ENCODE data around the gene EEF1E1.

Gene EEF1E1

GRCh38 chr6:8061736-8062135 is 40.6 kb downstream of the EEF1E1 start:
- POLR2A ChIA-PET, result no interaction called here
- no peak for TF ChIP-seq CTCF (IDR thresholded peaks at IDR 0.05; ENCODE audit: insufficient read depth, low read length, missing control alignments)
- DNase-seq (ENCODE audit: low read depth, low spot score), result no peak
- CTCF ChIA-PET, result no interaction called here
- no peak overlapping the region for H3K4me3 ChIP-seq (ENCODE audit: low read depth, low read length)

- DNase-seq (ENCODE audit: low read depth, low spot score), result no peak
- POLR2A ChIA-PET, result no interaction called here
- CTCF ChIA-PET, result interaction anchor here (0.8 to 5.8 kb wide), 16 partner anchors 9 to 785 kb away, joined by 3 to 211 read pairs (median 7); partner anchors contain the start of genes BMP6 and SNRNP48
- H3K4me3 ChIP-seq (ENCODE audit: low read depth, low read length), result no peak overlapping the region
- no peak for TF ChIP-seq CTCF (IDR thresholded peaks at IDR 0.05; ENCODE audit: insufficient read depth, low read length, missing control alignments)
These were observed 42.0 kb downstream of the EEF1E1 start for GRCh38 chr6:8060346-8060745.

- ChIA-PET POLR2A (interaction anchor here (0.7 kb wide), 1 partner anchor 336 kb away, joined by 3 read pairs; no protein-coding TSS in a partner anchor), CTCF (interaction anchor here (0.7 to 5.8 kb wide), 39 partner anchors 9 to 784 kb away, joined by 3 to 211 read pairs (median 4); partner anchors contain the start of genes BMP6, SNRNP48 and TXNDC5)
- H3K4me3 ChIP-seq (ENCODE audit: low read depth, low read length), result no peak overlapping the region
- DNase-seq (ENCODE audit: low read depth, low spot score), result no peak
- no peak for TF ChIP-seq CTCF (IDR thresholded peaks at IDR 0.05; ENCODE audit: insufficient read depth, low read length, missing control alignments)
These were observed 43.2 kb downstream of the EEF1E1 start for GRCh38 chr6:8059129-8059528.

DNA sequence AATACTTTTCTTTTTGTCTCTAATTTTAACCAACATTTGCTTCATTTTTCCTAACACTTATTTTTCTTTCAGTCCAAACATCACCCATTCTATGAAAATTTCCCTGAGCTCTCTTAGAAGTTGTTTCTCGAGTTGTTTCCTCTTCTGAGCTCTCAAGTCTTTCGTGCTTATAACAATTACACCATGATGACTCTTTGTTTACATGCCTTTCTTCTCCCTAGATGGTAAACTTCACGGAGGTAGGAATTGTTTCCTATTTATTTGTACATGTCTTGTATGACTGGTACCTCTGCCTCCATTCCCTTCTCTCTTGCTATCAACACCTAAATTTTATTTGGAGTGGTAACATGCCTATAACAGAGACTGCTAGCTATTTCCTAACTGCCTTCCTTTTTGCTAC is 44.6 kb downstream of the EEF1E1 start:
- CTCF ChIA-PET, result interaction anchor here (0.6 to 5.8 kb wide), 17 partner anchors 10 to 1361 kb away, joined by 3 to 211 read pairs (median 5); partner anchors contain the start of gene BMP6
- no peak overlapping the region for H3K4me3 ChIP-seq (ENCODE audit: low read depth, low read length)
- DNase-seq (ENCODE audit: low read depth, low spot score), result no peak
- POLR2A ChIA-PET, result no interaction called here
- TF ChIP-seq CTCF (IDR thresholded peaks at IDR 0.05; ENCODE audit: insufficient read depth, low read length, missing control alignments), result no peak

DNA sequence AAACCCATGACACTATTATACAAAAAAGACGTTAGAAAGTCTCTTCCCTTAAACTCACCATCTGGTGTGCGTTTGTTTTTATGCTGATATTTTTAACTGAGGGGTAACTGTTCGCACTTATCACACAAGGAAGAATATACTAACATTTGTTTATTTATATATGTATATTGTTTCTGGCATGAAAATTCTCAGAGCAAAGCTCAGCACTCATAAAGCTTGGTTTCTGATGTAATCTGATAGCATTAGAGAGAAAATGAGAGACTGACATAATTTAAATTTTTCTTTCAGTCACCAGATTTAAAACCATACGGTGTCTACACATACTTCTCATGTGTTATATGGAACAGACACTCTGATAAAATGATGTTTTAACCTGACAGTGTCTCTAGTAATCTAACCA is 45.1 kb downstream of the EEF1E1 start:
- ChIA-PET CTCF (interaction anchor here (0.6 to 5.8 kb wide), 12 partner anchors 9 to 339 kb away, joined by 3 to 211 read pairs (median 4); partner anchors contain the start of gene BMP6), POLR2A (no interaction called here)
- no peak for DNase-seq (ENCODE audit: low read depth, low spot score)
- TF ChIP-seq CTCF (IDR thresholded peaks at IDR 0.05; ENCODE audit: insufficient read depth, low read length, missing control alignments), result no peak
- H3K4me3 ChIP-seq (ENCODE audit: low read depth, low read length), result no peak overlapping the region

DNA sequence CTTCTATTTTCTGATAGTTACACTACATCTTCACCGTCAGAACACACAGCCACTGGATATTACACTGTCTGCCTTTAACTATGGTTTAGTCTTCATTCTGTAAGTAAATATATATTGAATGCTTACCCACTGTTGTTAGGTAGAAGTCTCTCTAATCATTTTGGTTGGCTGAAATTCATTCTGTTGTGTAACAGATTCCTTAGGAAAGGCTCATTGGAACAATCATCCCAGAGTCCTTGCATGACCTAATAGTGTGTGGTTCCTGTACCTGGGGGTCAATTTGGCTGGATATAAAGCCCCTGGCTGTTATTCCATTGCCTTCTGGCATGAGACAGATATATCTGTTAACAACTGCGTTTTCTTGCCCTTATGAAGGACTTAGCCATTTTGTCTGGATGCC is 48.1 kb downstream of the EEF1E1 start:
- CTCF ChIA-PET, result interaction anchor here (1.1 kb wide), 1 partner anchor 331 kb away, joined by 3 read pairs; no protein-coding TSS in a partner anchor
- TF ChIP-seq CTCF (IDR thresholded peaks at IDR 0.05; ENCODE audit: insufficient read depth, low read length, missing control alignments), result no peak
- POLR2A ChIA-PET, result no interaction called here
- no peak overlapping the region for H3K4me3 ChIP-seq (ENCODE audit: low read depth, low read length)
- DNase-seq (ENCODE audit: low read depth, low spot score), result no peak

Measured in AG04449 (cell line).